DMS53 treated with DMSO at 0.1 percent for 48 hours (cell line): ENCODE measurements around the gene AUTS2.
A peak's percentile ranks its signal among the peaks of the same experiment; 100 is the strongest.

Experiments used
- DNase-seq: peaks from one replicate; lab custom pipeline; 2025; ENCODE audit not compliant: unreplicated experiment; lab: John Stamatoyannopoulos, UW

AUTS2 gene

GRCh38 chr7:69684369-69685292, 86.4 kb downstream of the AUTS2 start:
- no peak for DNase-seq

GRCh38 chr7:69685293-69685631, 87.0 kb downstream of the AUTS2 start:
- no peak for DNase-seq

- no peak for DNase-seq
These were observed 88.1 kb downstream of the AUTS2 start for GRCh38 chr7:69686366-69686765.

- peak; percentile 37 for DNase-seq
These were observed 89.6 kb downstream of the AUTS2 start for GRCh38 chr7:69687739-69688433.

GRCh38 chr7:69690329-69690728, 92.1 kb downstream of the AUTS2 start:
- no peak for DNase-seq

- no peak for DNase-seq
These were observed 93.1 kb downstream of the AUTS2 start for GRCh38 chr7:69691327-69691726.

GRCh38 chr7:69691734-69692133, 93.5 kb downstream of the AUTS2 start:
- no peak for DNase-seq

GRCh38 chr7:69692611-69693010, 94.3 kb downstream of the AUTS2 start:
- DNase-seq, result no peak

- no peak for DNase-seq
These were observed 94.8 kb downstream of the AUTS2 start for GRCh38 chr7:69693042-69693441.

- DNase-seq, result no peak
These were observed 97.8 kb downstream of the AUTS2 start for GRCh38 chr7:69696054-69696591.

- DNase-seq, result no peak
These were observed 98.7 kb downstream of the AUTS2 start for GRCh38 chr7:69696686-69697685.

- no peak for DNase-seq
These were observed 100.0 kb downstream of the AUTS2 start for GRCh38 chr7:69698109-69698825.

GRCh38 chr7:69699931-69700330, 101.7 kb downstream of the AUTS2 start:
- no peak for DNase-seq

- DNase-seq, result no peak
These were observed 102.1 kb downstream of the AUTS2 start for GRCh38 chr7:69700331-69700730.

- no peak for DNase-seq
These were observed 103.0 kb downstream of the AUTS2 start for GRCh38 chr7:69701288-69701687.

- DNase-seq, result no peak
These were observed 104.1 kb downstream of the AUTS2 start for GRCh38 chr7:69702357-69702756.

GRCh38 chr7:69703099-69703498, 104.8 kb downstream of the AUTS2 start:
- DNase-seq, result no peak

GRCh38 chr7:69706070-69706469, 107.8 kb downstream of the AUTS2 start:
- DNase-seq, result no peak

GRCh38 chr7:69708857-69709256, 110.6 kb downstream of the AUTS2 start:
- peak; percentile 43 for DNase-seq

GRCh38 chr7:69710768-69711438, 112.6 kb downstream of the AUTS2 start:
- DNase-seq, result no peak
